H1 (cell line): ENCODE results near the gene PACSIN1. TPM values are rescaled to one million over a fixed set of nuclear protein-coding genes. Genes with fewer than 3 reads are reported as not detected.

ENCODE experiments used
- CTCF ChIA-PET: fragments of 300-600 bp; sonication (Branson Sonifier 250); formaldehyde crosslinking; loops from one replicate; lab custom pipeline; 2021; ENCODE audit not compliant: partially characterized antibody; lab: Charles Lee
- POLR2A ChIA-PET: fragments of 300-600 bp; sonication (Branson Sonifier 250); formaldehyde crosslinking; loops from one replicate; lab custom pipeline; 2021; ENCODE audit warnings: inconsistent platforms; ENCODE audit not compliant: partially characterized antibody; lab: Charles Lee
- DNase-seq, 2 experiments: peaks; one replicate each; pipeline versions ENCODE4 v3.0.0 to v3.0.0-alpha.2; 2010 to 2022; ENCODE audit warnings: low spot score in 2 of 2, low read depth in 1 of 2, mixed read lengths in 1 of 2
- FAIRE-seq: peaks from 2 replicates; lab custom pipeline; 2011; peaks lifted over from hg19 to GRCh38; lab: Jason Lieb, UNC
- H2AFZ ChIP-seq: 2 replicates; pipeline ENCODE4 v1.8.1; 2012; ENCODE audit warnings: low read length, inconsistent platforms
- H2AK5ac ChIP-seq: 2 replicates; pipeline ENCODE4 v1.6.1; 2013; ENCODE audit warnings: low read depth, low read length
- H2BK120ac ChIP-seq: replicated peaks from 2 replicates; pipeline ENCODE3; 2013; ENCODE audit warnings: low read depth, low read length, inconsistent platforms
- H2BK12ac ChIP-seq: 2 replicates; pipeline ENCODE4 v1.6.1; 2013; ENCODE audit warnings: low read depth, low read length
- H2BK15ac ChIP-seq: 2 replicates; pipeline ENCODE4 v1.6.1; 2013; ENCODE audit warnings: low read length
- H2BK20ac ChIP-seq: 2 replicates; pipeline ENCODE4 v1.6.1; 2013; ENCODE audit warnings: low read length
- H2BK5ac ChIP-seq: 2 replicates; pipeline ENCODE4 v1.6.1; 2013; ENCODE audit warnings: low read depth, low read length
- H3K14ac ChIP-seq: 2 replicates; pipeline ENCODE4 v1.6.1; 2013; ENCODE audit warnings: inconsistent platforms; ENCODE audit not compliant: insufficient read length
- H3K18ac ChIP-seq: 2 replicates; pipeline ENCODE4 v1.6.1; 2013; ENCODE audit warnings: low read length; ENCODE audit errors: extremely low read depth
- H3K23ac ChIP-seq: 2 replicates; pipeline ENCODE4 v1.6.1; 2013; ENCODE audit warnings: inconsistent platforms; ENCODE audit not compliant: insufficient read length
- H3K23me2 ChIP-seq: 2 replicates; pipeline ENCODE4 v1.6.1; 2013; ENCODE audit warnings: low read depth, low read length
- H3K27ac ChIP-seq: 2 replicates; pipeline ENCODE4 v1.6.1; 2011; ENCODE audit warnings: low read depth, low read length, inconsistent platforms
- H3K27me3 ChIP-seq, 4 experiments: replicated peaks in 1 of 4; 1 replicate in 1 of 4; 2 replicates in 3 of 4; pipeline versions ENCODE4 v1.6.1 to v1.8.1; 2011 to 2013; ENCODE audit warnings: low read length in 3 of 4, mild to moderate bottlenecking in 3 of 4, inconsistent platforms in 2 of 4, mixed read lengths in 2 of 4, moderate library complexity in 1 of 4; ENCODE audit not compliant: control insufficient read depth in 3 of 4, insufficient read depth in 3 of 4; ENCODE audit errors: extremely low read depth in 1 of 4
- H3K36me3 ChIP-seq, 4 experiments: 2 replicates each; pipeline versions ENCODE4 v1.6.1 to v1.8.1; 2011 to 2013; ENCODE audit warnings: mild to moderate bottlenecking in 4 of 4, low read length in 3 of 4, moderate library complexity in 2 of 4, control low read depth in 1 of 4, inconsistent platforms in 1 of 4; ENCODE audit not compliant: insufficient read depth in 4 of 4, control insufficient read depth in 2 of 4
- H3K4ac ChIP-seq: replicated peaks from 2 replicates; pipeline ENCODE3; 2013; ENCODE audit warnings: low read length, low read depth, mixed read lengths, inconsistent platforms; ENCODE audit not compliant: insufficient read length
- H3K4me1 ChIP-seq, 4 experiments: replicated peaks in 1 of 4; 1 replicate in 1 of 4; 2 replicates in 3 of 4; pipeline versions ENCODE4 v1.6.1 to v1.8.1; 2011 to 2013; ENCODE audit warnings: low read length in 3 of 4, inconsistent platforms in 2 of 4, mixed read lengths in 1 of 4; ENCODE audit not compliant: insufficient read depth in 4 of 4, control insufficient read depth in 3 of 4
- H3K4me2 ChIP-seq, 2 experiments: 2 replicates each; pipeline versions ENCODE4 v1.6.1 to v1.8.1; 2011 to 2013; ENCODE audit warnings: low read depth in 2 of 2, low read length in 2 of 2, control low read depth in 1 of 2, inconsistent platforms in 1 of 2, mild to moderate bottlenecking in 1 of 2; ENCODE audit not compliant: insufficient read depth in 1 of 2
- H3K4me3 ChIP-seq, 4 experiments: fragments of 200-600, 300-600 bp in 1 of 4; sonication (generic), shearing (Covaris generic), sonication (Bioruptor Twin) in 1 of 4; 2 replicates each; pipeline versions ENCODE4 v1.5.1 to v1.8.1; 2011 to 2016; ENCODE audit warnings: low read length in 4 of 4, low read depth in 3 of 4, control low read depth in 2 of 4, inconsistent platforms in 2 of 4, mild to moderate bottlenecking in 2 of 4, mixed read lengths in 1 of 4, moderate library complexity in 1 of 4; ENCODE audit not compliant: insufficient read depth in 2 of 4; ENCODE audit errors: extremely low read depth in 1 of 4
- H3K56ac ChIP-seq: replicated peaks from 2 replicates; pipeline ENCODE3; 2013; ENCODE audit warnings: low read depth, mild to moderate bottlenecking, mixed read lengths, low read length, inconsistent platforms; ENCODE audit not compliant: insufficient read length
- H3K79me1 ChIP-seq: 2 replicates; pipeline ENCODE4 v1.6.1; 2013; ENCODE audit warnings: low read depth, low read length, control low read depth
- H3K79me2 ChIP-seq, 2 experiments: 2 replicates each; pipeline versions ENCODE4 v1.6.1 to v1.8.1; 2012 to 2013; ENCODE audit warnings: low read length in 2 of 2, mild to moderate bottlenecking in 2 of 2, inconsistent platforms in 1 of 2; ENCODE audit not compliant: insufficient read depth in 2 of 2, control insufficient read depth in 1 of 2
- H3K9ac ChIP-seq, 4 experiments: replicated peaks in 1 of 4; 1 replicate in 1 of 4; 2 replicates in 3 of 4; pipeline versions ENCODE4 v1.6.1 to v1.8.1; 2011 to 2013; ENCODE audit warnings: low read depth in 3 of 4, low read length in 3 of 4, control low read depth in 2 of 4, mild to moderate bottlenecking in 2 of 4, moderate library complexity in 2 of 4, inconsistent platforms in 1 of 4; ENCODE audit errors: extremely low read depth in 1 of 4
- H3K9me3 ChIP-seq, 2 experiments: 2 replicates each; pipeline versions ENCODE4 v1.6.1 to v1.8.1; 2012 to 2013; ENCODE audit warnings: mild to moderate bottlenecking in 2 of 2, moderate library complexity in 2 of 2, control low read depth in 1 of 2, inconsistent platforms in 1 of 2, low read depth in 1 of 2, low read length in 1 of 2, mixed read lengths in 1 of 2; ENCODE audit not compliant: insufficient read depth in 2 of 2
- H4K20me1 ChIP-seq, 2 experiments: replicated peaks in 1 of 2; 2 replicates each; pipeline versions ENCODE3 to v1.8.1; 2011 to 2013; ENCODE audit warnings: inconsistent platforms in 2 of 2, low read length in 2 of 2, mild to moderate bottlenecking in 1 of 2; ENCODE audit not compliant: insufficient read depth in 2 of 2, control insufficient read depth in 1 of 2
- H4K5ac ChIP-seq: 2 replicates; pipeline ENCODE4 v1.6.1; 2013; ENCODE audit warnings: low read length, low read depth, mixed read lengths, inconsistent platforms; ENCODE audit not compliant: insufficient read length
- H4K8ac ChIP-seq: 2 replicates; pipeline ENCODE4 v1.8.0; 2013; ENCODE audit warnings: mild to moderate bottlenecking, moderate library complexity, low read length, inconsistent platforms; ENCODE audit not compliant: insufficient read depth; ENCODE audit errors: extremely low read depth
- H4K91ac ChIP-seq: replicated peaks from 2 replicates; pipeline ENCODE3; 2013; ENCODE audit warnings: low read length, mixed read lengths, inconsistent platforms; ENCODE audit not compliant: insufficient read length
- CTCF ChIP-seq, 3 experiments: IDR thresholded peaks; 1 replicate in 2 of 3; 2 replicates in 1 of 3; pipeline versions ENCODE4 v1.5.1 to v1.6.1; 2011; ENCODE audit warnings: low read length in 3 of 3, mild to moderate bottlenecking in 3 of 3, inconsistent platforms in 2 of 3, low read depth in 1 of 3, moderate library complexity in 1 of 3; ENCODE audit not compliant: insufficient read depth in 1 of 3; ENCODE audit errors: control extremely low read depth in 1 of 3
- JUN ChIP-seq: IDR thresholded peaks from 2 replicates; pipeline ENCODE4 v1.6.1; 2011; ENCODE audit warnings: low read depth, mild to moderate bottlenecking, improper control_type of control experiment, low read length
- RAD21 ChIP-seq, 2 experiments: IDR thresholded peaks in 1 of 2; conservative IDR thresholded peaks in 1 of 2; 2 replicates each; pipeline ENCODE4 v1.6.1; 2011; ENCODE audit warnings: low read depth in 2 of 2, low read length in 2 of 2, improper control_type of control experiment in 1 of 2, inconsistent platforms in 1 of 2, mild to moderate bottlenecking in 1 of 2, moderate library complexity in 1 of 2
- WGBS, 2 experiments: shearing (Covaris generic) in 1 of 2; methylation state at CpG; one replicate each; pipeline versions ENCODE4 v1.1.6 to v1.1.7; 2013 to 2015; ENCODE audit warnings: low lambda C conversion rate in 2 of 2, mixed read lengths in 2 of 2, inconsistent platforms in 1 of 2, low coverage in 1 of 2, missing lambda C conversion rate in 1 of 2; ENCODE audit not compliant: insufficient replicate concordance in 2 of 2, insufficient coverage in 1 of 2, insufficient read length in 1 of 2; ENCODE audit errors: extremely low coverage in 1 of 2, missing lambda C conversion rate in 1 of 2; 5-methylcytosine and 5-hydroxymethylcytosine counted together
- polyA plus RNA-seq, 7 experiments: library from polyadenylated mRNA; depleted of rRNA in 3 of 7; stranded (reverse) in 5 of 7; unstranded in 2 of 7; fragments of >200 nt in 5 of 7; fragments of 200-250 nt in 2 of 7; gene quantifications; 1 replicate in 5 of 7; 2 replicates in 1 of 7; 4 replicates in 1 of 7; pipeline versions ENCODE4 v1.2.1 to v1.2.3, GENCODE V29; 2011 to 2013; ENCODE audit warnings: missing spikeins in 2 of 7, mixed read lengths in 2 of 7
- total RNA-seq: library from RNA; stranded (reverse); fragmentation: NEBNext Ultra II Directional; extraction: Animal tissue kit (Norgen Biotek cat#: 25700); gene quantifications from 2 replicates; pipeline ENCODE4 v1.2.1, GENCODE V29; 2021

Gene PACSIN1
- total and polyA plus RNA-seq, 2 of the 8 experiments (the other 6 are each of a cell fraction or from before 2014, with no cell fraction given) = 5.9 to 11.1 TPM

GRCh38 chr6:34565722-34566137 lies 99.9 kb downstream of the PACSIN1 start:
- H3K27ac ChIP-seq = no peak overlapping the region
- H2AK5ac ChIP-seq = no peak overlapping the region
- no peaks in the 10 kb centered on the region for H3K36me3 ChIP-seq
- H2AFZ ChIP-seq = no peak overlapping the region
- H2BK5ac ChIP-seq = no peak overlapping the region
- no peak overlapping the region for H3K4ac ChIP-seq
- H3K23me2 ChIP-seq = no peaks in the 10 kb centered on the region
- no peak overlapping the region for H4K8ac ChIP-seq
- no peak overlapping the region for H3K9ac ChIP-seq
- peaks cover 0 to 15% (median 9%) of the 10 kb centered on the region in 4 experiments; a peak in 6 of 7 replicates for H3K4me1 ChIP-seq
- H4K91ac ChIP-seq = peak overlapping the region; percentile 16
- no peak overlapping the region for H2BK20ac ChIP-seq
- CTCF ChIA-PET = interaction anchor here (0.6 to 3.7 kb wide), 7 partner anchors 9 to 145 kb away, joined by 3 to 20 read pairs (median 4); no protein-coding TSS in a partner anchor
- no peak overlapping the region for H3K14ac ChIP-seq
- no peaks in the 10 kb centered on the region for H4K20me1 ChIP-seq
- no peak overlapping the region for H3K4me3 ChIP-seq
- H4K5ac ChIP-seq = no peak overlapping the region
- H3K4me2 ChIP-seq = no peak overlapping the region
- peak in 1 of 3 experiments; percentile 14; a peak in 1 of 4 replicates for TF ChIP-seq CTCF (IDR thresholded peaks at IDR 0.05; ENCODE audit: control extremely low read depth in 1 of 3, insufficient read depth in 1 of 3, low read depth in 1 of 3, low read length in 3 of 3)
- TF ChIP-seq RAD21 (IDR thresholded peaks at IDR 0.05 in 1 of 2, conservative IDR thresholded peaks at IDR 0.05 in 1 of 2; ENCODE audit: low read depth in 2 of 2, low read length in 2 of 2) = peak; percentile 13 to 19; a peak in 1 of 4 replicates
- TF ChIP-seq JUN = no peak
- TF ChIP-seq, all 59 proteins: peak for 2
- FAIRE-seq (no peak), DNase-seq (no peak)
- 82% methylated on average over 5 of the region's 5 CpGs; no CpG with 5 or more reads in 1 of the 2 experiments for WGBS, 2 experiments
- H3K27me3 ChIP-seq = no peaks in the 10 kb centered on the region
- H3K18ac ChIP-seq = no peak overlapping the region
- no peaks in the 10 kb centered on the region for H3K79me2 ChIP-seq
- H3K9me3 ChIP-seq = no peaks in the 10 kb centered on the region
- H3K79me1 ChIP-seq = no peaks in the 10 kb centered on the region
- no peak overlapping the region for H2BK15ac ChIP-seq
- H3K56ac ChIP-seq = no peak overlapping the region
- no peak overlapping the region for H2BK120ac ChIP-seq
- no peak overlapping the region for H2BK12ac ChIP-seq
- no peak overlapping the region for H3K23ac ChIP-seq
- POLR2A ChIA-PET = no interaction called here
